Activated B cell treated with CpG ODN at 0.5 μM for 24 hours (primary cell): ENCODE results near the gene GPR15. TPM values are rescaled to one million over a fixed set of nuclear protein-coding genes. Genes with fewer than 3 reads are reported as not detected.

Experiments used
- ATAC-seq: fragments of 200-7000 bp; cut with Tn5 transposase; one replicate; pipeline ENCODE4 v1.10.0; 2021; ENCODE audit warnings: low read depth, mild to moderate bottlenecking, moderate library complexity
- CTCF ChIA-PET: fragments of 350-600 bp; sonication (Branson Sonifier 250); formaldehyde crosslinking; loops from one replicate; lab custom pipeline; 2021; ENCODE audit warnings: antibody characterized with exemption; lab: Charles Lee
- POLR2A ChIA-PET: fragments of 350-600 bp; sonication (Branson Sonifier 250); formaldehyde crosslinking; loops from one replicate; lab custom pipeline; 2021; ENCODE audit warnings: antibody characterized with exemption; lab: Charles Lee
- DNase-seq: peaks from one replicate; pipeline ENCODE4 v3.0.0; 2022
- H3K27ac Mint-ChIP-seq: one replicate; pipeline ENCODE4 v1.8.0; 2020; ENCODE audit warnings: mixed read lengths
- H3K27me3 Mint-ChIP-seq: one replicate; pipeline ENCODE4 v1.8.0; 2021; ENCODE audit warnings: mixed read lengths
- H3K36me3 Mint-ChIP-seq: one replicate; pipeline ENCODE4 v1.8.0; 2021; ENCODE audit warnings: low read depth, mixed read lengths
- H3K4me1 Mint-ChIP-seq: one replicate; pipeline ENCODE4 v1.8.0; 2021; ENCODE audit warnings: mixed read lengths
- H3K4me3 Mint-ChIP-seq: one replicate; pipeline ENCODE4 v1.8.0; 2020; ENCODE audit warnings: mild to moderate bottlenecking, mixed read lengths
- H3K9me3 Mint-ChIP-seq: one replicate; pipeline ENCODE4 v1.8.0; 2020; ENCODE audit warnings: mixed read lengths
- CTCF ChIP-seq: fragments of 200-600 bp; IDR thresholded peaks from one replicate; pipeline ENCODE4 v1.8.0; 2022; ENCODE audit warnings: antibody characterized with exemption, mild to moderate bottlenecking
- intact Hi-C: fragments of 100-400 bp; cut with micrococcal nuclease; formaldehyde crosslinking; loops from one replicate; pipeline ENCODE4 v1.15.1; 2024
- total RNA-seq: library from RNA; stranded (reverse); gene quantifications from 2 replicates; pipeline ENCODE4 v1.2.3, GENCODE V29; 2022

The GPR15 gene
- total RNA-seq, 1 donor from 2014 or later = 4.5 TPM

GRCh38 chr3:98582042-98582441 lies 50.3 kb downstream of the GPR15 start:
- no peak overlapping the region for H3K4me3 Mint-ChIP-seq
- ChIA-PET POLR2A (no interaction called here), CTCF (interaction anchor here (1.3 kb wide), 1 partner anchor 19 kb away, joined by 3 read pairs; no protein-coding TSS in a partner anchor)
- H3K27ac Mint-ChIP-seq = no peak overlapping the region
- H3K4me1 Mint-ChIP-seq = no peaks in the 10 kb centered on the region
- ATAC-seq (no peak), DNase-seq (no peak)
- intact Hi-C loops = no loop called here
- H3K27me3 Mint-ChIP-seq = no peaks in the 10 kb centered on the region
- peaks cover 70% of the 10 kb centered on the region for H3K36me3 Mint-ChIP-seq
- no peaks in the 10 kb centered on the region for H3K9me3 Mint-ChIP-seq
- TF ChIP-seq CTCF = no peak

DNA sequence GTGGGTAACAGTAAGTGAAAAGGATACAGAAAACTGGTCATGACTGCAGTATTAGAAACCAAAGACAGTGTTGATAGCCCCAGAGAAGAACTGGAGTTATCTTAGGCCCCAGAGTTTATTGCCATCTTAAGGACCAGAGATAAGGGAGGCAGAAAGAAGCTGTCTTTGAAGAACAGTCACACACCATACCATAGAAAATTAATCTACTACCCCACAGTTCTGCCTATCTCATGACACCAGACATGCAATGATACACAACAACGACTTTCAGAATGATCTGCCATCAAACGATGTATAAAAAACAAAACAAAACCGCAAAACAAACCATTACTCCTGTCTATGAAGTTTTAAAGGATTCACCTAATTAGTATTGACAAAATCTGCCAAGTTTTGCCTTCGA lies 52.0 kb downstream of the GPR15 start:
- DNase-seq (no peak), ATAC-seq (no peak)
- no peak overlapping the region for H3K27ac Mint-ChIP-seq
- H3K4me1 Mint-ChIP-seq = no peaks in the 10 kb centered on the region
- intact Hi-C loops = no loop called here
- no peaks in the 10 kb centered on the region for H3K9me3 Mint-ChIP-seq
- CTCF ChIA-PET = no interaction called here
- no peak for TF ChIP-seq CTCF
- POLR2A ChIA-PET = no interaction called here
- no peaks in the 10 kb centered on the region for H3K27me3 Mint-ChIP-seq
- peaks cover 63% of the 10 kb centered on the region for H3K36me3 Mint-ChIP-seq
- H3K4me3 Mint-ChIP-seq = no peak overlapping the region

Other genes with a start within 250 kb of the GPR15 start
- not detected in 2 replicates for gene OR5H2, start 249.5 kb upstream of the GPR15 start, total RNA-seq
- gene OR5K4, start 178.1 kb upstream of the GPR15 start, total RNA-seq = not detected in 2 replicates
- gene OR5K3, start 141.3 kb upstream of the GPR15 start, total RNA-seq = not detected in 2 replicates
- not detected in 2 replicates for gene OR5K1, start 68.8 kb upstream of the GPR15 start, total RNA-seq
- not detected in 2 replicates for gene OR5K2, start 34.3 kb upstream of the GPR15 start, total RNA-seq
- 133 and 140 TPM in 2 replicates for gene CLDND1, start 9.1 kb upstream of the GPR15 start, total RNA-seq
- 17.3 and 17.5 TPM in 2 replicates for gene CPOX, start 61.6 kb downstream of the GPR15 start, total RNA-seq
- gene ST3GAL6, start 231.4 kb downstream of the GPR15 start, total RNA-seq = not detected in 2 replicates